ENCODE measurements around the gene UHRF2. TPM values are rescaled to one million over a fixed set of nuclear protein-coding genes. Genes with fewer than 3 reads are reported as not detected.

The UHRF2 gene
- total RNA-seq, 1 experiment from 2014 or later, result 40.6 TPM

DNA sequence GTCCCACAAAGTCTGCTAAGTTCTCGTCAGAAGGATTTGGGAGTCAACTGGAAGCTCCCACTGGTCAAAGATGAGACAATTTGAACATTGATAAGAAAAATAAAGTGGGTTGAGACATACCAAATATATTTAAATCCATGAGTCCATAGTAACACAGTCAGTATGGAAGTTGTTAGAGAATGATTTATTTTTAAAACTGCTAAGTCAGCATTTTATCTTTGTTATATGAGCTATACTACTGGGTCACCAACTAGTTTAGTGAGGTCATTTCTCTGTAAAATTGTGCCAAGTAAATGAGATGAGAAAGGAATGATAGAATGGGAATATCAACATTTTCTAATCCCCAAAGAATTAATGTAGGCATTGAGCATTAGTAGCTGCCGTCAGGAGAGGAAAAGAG, 60.2 kb downstream of the UHRF2 start:
- no TSS peak for BruUV-seq (replicated peaks)
- no peak for TF ChIP-seq POLR2AphosphoS5 (IDR thresholded peaks at IDR 0.05; ENCODE audit: low read depth, low read length)
- no peak for TF ChIP-seq ELF1 (IDR thresholded peaks at IDR 0.05; ENCODE audit: borderline replicate concordance, low read depth)
- no peak for TF ChIP-seq ZFX (IDR thresholded peaks at IDR 0.05)
- TF ChIP-seq YY1 (IDR thresholded peaks at IDR 0.05; ENCODE audit: extremely low read depth, insufficient replicate concordance, low read depth, low read length), result no peak
- no peak for TF ChIP-seq JUND (IDR thresholded peaks at IDR 0.05)
- TF ChIP-seq SRF (IDR thresholded peaks at IDR 0.05; ENCODE audit: low read depth), result no peak
- H4K20me1 ChIP-seq (ENCODE audit: insufficient read depth), result 0 out of 2 replicates have a peak, but pooled peaks cover 4% of the 10 kb centered on the region
- H3K27me3 ChIP-seq (ENCODE audit: insufficient read depth, low read length), result no peaks in the 10 kb centered on the region
- H3K27ac ChIP-seq (ENCODE audit: low read depth, low read length), result no peak overlapping the region
- H3K36me3 ChIP-seq (ENCODE audit: control insufficient read depth in 1 of 2, insufficient read depth in 2 of 2, low read length in 2 of 2), result no peaks in the 10 kb centered on the region
- RAD21 ChIA-PET (ENCODE audit: low non-redundant PET in 1 of 2, low total read pairs in 2 of 2, uncharacterized antibody in 2 of 2, unreplicated experiment in 2 of 2), result no interaction called here
- H3K4me3 ChIP-seq (replicated peaks in 1 of 2; ENCODE audit: low read depth in 1 of 2, low read length in 2 of 2), result no peak overlapping the region
- intact Hi-C loops (cut with micrococcal nuclease), result no loop called here
- H3K4me2 ChIP-seq (ENCODE audit: low read length), result no peak overlapping the region
- H3K9ac ChIP-seq (ENCODE audit: low read length), result no peak overlapping the region
- H2AFZ ChIP-seq (ENCODE audit: low read depth, low read length, poor library complexity, severe bottlenecking), result no peak overlapping the region
- H3K9me2 ChIP-seq (ENCODE audit: insufficient read depth), result no peaks in the 10 kb centered on the region
- no peak for DNase-seq (ENCODE audit: low read depth, low spot score)
- no peaks in the 10 kb centered on the region for H3K9me3 ChIP-seq (ENCODE audit: control insufficient read depth in 1 of 2, insufficient read depth in 1 of 2, low read depth in 1 of 2, low read length in 2 of 2)
- CTCF ChIA-PET, result no interaction called here
- POLR2A ChIA-PET, result no interaction called here
- peaks cover 36% of the 10 kb centered on the region for H3K79me2 ChIP-seq (ENCODE audit: insufficient read depth, low read length)
- no peak for ATAC-seq
- H3K4me1 ChIP-seq (ENCODE audit: control insufficient read depth in 1 of 2, insufficient read depth in 2 of 2, low read length in 2 of 2), result no peaks in the 10 kb centered on the region; a peak in 1 of 4 replicates

DNA sequence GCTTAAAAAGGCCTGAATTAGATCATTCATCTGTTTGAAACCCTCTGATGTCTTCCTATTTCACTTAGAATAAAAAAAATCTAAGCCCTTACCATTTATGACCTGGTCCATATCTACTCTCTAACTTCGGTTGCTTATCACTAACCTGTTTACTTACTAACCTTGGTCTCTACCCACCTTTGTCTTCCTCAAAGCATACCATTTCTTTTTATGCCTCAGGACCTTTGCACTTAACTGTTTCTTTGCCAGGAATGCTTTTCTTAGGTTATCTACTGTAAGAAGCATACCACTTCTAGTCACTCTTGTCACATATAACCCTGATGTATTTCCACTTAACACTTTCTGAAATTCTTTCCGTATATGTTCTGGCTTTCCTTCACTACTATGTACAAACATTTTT, 67.0 kb downstream of the UHRF2 start:
- H3K9ac ChIP-seq (ENCODE audit: low read length), result no peak overlapping the region
- H3K4me2 ChIP-seq (ENCODE audit: low read length), result no peak overlapping the region
- no peaks in the 10 kb centered on the region for H3K9me3 ChIP-seq (ENCODE audit: control insufficient read depth in 1 of 2, insufficient read depth in 1 of 2, low read depth in 1 of 2, low read length in 2 of 2)
- RAD21 ChIA-PET (ENCODE audit: low non-redundant PET in 1 of 2, low total read pairs in 2 of 2, uncharacterized antibody in 2 of 2, unreplicated experiment in 2 of 2), result no interaction called here
- H3K79me2 ChIP-seq (ENCODE audit: insufficient read depth, low read length), result peaks cover 4% of the 10 kb centered on the region
- ATAC-seq (no peak), DNase-seq (ENCODE audit: low read depth, low spot score) (no peak)
- intact Hi-C loops (cut with micrococcal nuclease), result no loop called here
- POLR2A ChIA-PET, result no interaction called here
- H3K9me2 ChIP-seq (ENCODE audit: insufficient read depth), result no peaks in the 10 kb centered on the region
- H4K20me1 ChIP-seq (ENCODE audit: insufficient read depth), result 0 out of 2 replicates have a peak, but pooled peaks cover 4% of the 10 kb centered on the region
- H3K27ac ChIP-seq (ENCODE audit: low read depth, low read length), result no peak overlapping the region
- H3K36me3 ChIP-seq (ENCODE audit: control insufficient read depth in 1 of 2, insufficient read depth in 2 of 2, low read length in 2 of 2), result peaks cover 0 to 13% of the 10 kb centered on the region in 2 experiments; a peak in 1 of 4 replicates
- H3K4me1 ChIP-seq (ENCODE audit: control insufficient read depth in 1 of 2, insufficient read depth in 2 of 2, low read length in 2 of 2), result no peaks in the 10 kb centered on the region; a peak in 1 of 4 replicates
- CTCF ChIA-PET, result no interaction called here
- no peak overlapping the region for H3K4me3 ChIP-seq (replicated peaks in 1 of 2; ENCODE audit: low read depth in 1 of 2, low read length in 2 of 2)
- TSS peak; percentile 5 for BruUV-seq (replicated peaks)
- no peak overlapping the region for H2AFZ ChIP-seq (ENCODE audit: low read depth, low read length, poor library complexity, severe bottlenecking)
- TF ChIP-seq RAD21 (IDR thresholded peaks at IDR 0.05; ENCODE audit: low read depth) (no peak), FOSL1 (IDR thresholded peaks at IDR 0.05; ENCODE audit: low read depth) (no peak), JUND (IDR thresholded peaks at IDR 0.05) (no peak), CBX3 (IDR thresholded peaks at IDR 0.05; ENCODE audit: low read depth) (no peak), TCF7L2 (IDR thresholded peaks at IDR 0.05; ENCODE audit: borderline replicate concordance, extremely low read depth, insufficient read depth, insufficient read length) (no peak)
- no peaks in the 10 kb centered on the region for H3K27me3 ChIP-seq (ENCODE audit: insufficient read depth, low read length)
